GM12865 (cell line): ENCODE results near the gene SPOCK1.

Source experiments
- DNase-seq: peaks from one replicate; pipeline ENCODE4 v3.0.0; 2010; ENCODE audit warnings: low read depth
- H3K4me3 ChIP-seq: 2 replicates; pipeline ENCODE4 v1.5.1; 2011; ENCODE audit warnings: mild to moderate bottlenecking, low read depth, low read length, control low read depth
- CTCF ChIP-seq: IDR thresholded peaks from 2 replicates; pipeline ENCODE4 v1.5.1; 2011; ENCODE audit warnings: low read length, control low read depth, low read depth, inconsistent platforms; ENCODE audit not compliant: insufficient read depth; ENCODE audit errors: missing control alignments

SPOCK1 gene

GRCh38 chr5:137368651-137369050 lies 130.5 kb downstream of the SPOCK1 start:
- TF ChIP-seq CTCF: no peak
- no peak overlapping the region for H3K4me3 ChIP-seq
- no peak for DNase-seq

GRCh38 chr5:137367951-137368350 lies 131.2 kb downstream of the SPOCK1 start:
- H3K4me3 ChIP-seq: no peak overlapping the region
- DNase-seq: no peak
- no peak for TF ChIP-seq CTCF

GRCh38 chr5:137366526-137366925 lies 132.6 kb downstream of the SPOCK1 start:
- DNase-seq: no peak
- TF ChIP-seq CTCF: no peak
- no peak overlapping the region for H3K4me3 ChIP-seq

- no peak overlapping the region for H3K4me3 ChIP-seq
- TF ChIP-seq CTCF: no peak
- DNase-seq: no peak
These were observed 133.8 kb downstream of the SPOCK1 start for GRCh38 chr5:137365126-137365865.

GRCh38 chr5:137361280-137361679 lies 137.8 kb downstream of the SPOCK1 start:
- no peak for DNase-seq
- no peak overlapping the region for H3K4me3 ChIP-seq
- TF ChIP-seq CTCF: no peak

GRCh38 chr5:137360607-137361006 lies 138.5 kb downstream of the SPOCK1 start:
- TF ChIP-seq CTCF: no peak
- no peak for DNase-seq
- no peak overlapping the region for H3K4me3 ChIP-seq

- no peak for DNase-seq
These were observed 139.2 kb downstream of the SPOCK1 start for GRCh38 chr5:137359941-137360340.

More at GRCh38 chr5:137359941-137360340, 139.2 kb downstream of the SPOCK1 start:
- TF ChIP-seq CTCF: no peak
- no peak overlapping the region for H3K4me3 ChIP-seq
